ENCODE results near the gene MFGE8. TPM values are rescaled to one million over a fixed set of nuclear protein-coding genes. Genes with fewer than 3 reads are reported as not detected.
A peak's percentile ranks its signal among the peaks of the same experiment; 100 is the strongest.

Gene MFGE8
- total RNA-seq, 2 donors from 2014 or later, result 284 to 598 TPM

- H3K27me3 ChIP-seq (ENCODE audit: control insufficient read depth, insufficient read depth, low read length, poor library complexity, severe bottlenecking), result no peaks in the 10 kb centered on the region
- no peaks in the 10 kb centered on the region for H3K9me3 ChIP-seq (ENCODE audit: control insufficient read depth, low read length)
- Mint-ChIP-seq H3K36me3 (ENCODE audit: low read depth) (peaks cover 68% of the 10 kb centered on the region), H3K27me3 (ENCODE audit: insufficient read depth) (no peaks in the 10 kb centered on the region), H3K4me1 (peaks cover 34% of the 10 kb centered on the region), H3K9me3 (no peaks in the 10 kb centered on the region), H3K27ac (peak overlapping the region; percentile 39), H3K4me3 (no peak overlapping the region)
- no peak overlapping the region for H3K9ac ChIP-seq (ENCODE audit: extremely low read depth, low read length, poor library complexity, severe bottlenecking)
- WGBS, 2 experiments (ENCODE audit: insufficient coverage in 1 of 2, insufficient read length in 1 of 2), result 94 to 98% methylated on average over 9 to 16 of the region's 16 CpGs
- no peaks in the 10 kb centered on the region for H3K4me1 ChIP-seq (ENCODE audit: control insufficient read depth, insufficient read depth, low read length)
- DNase-seq, result no peak
- H3K4me3 ChIP-seq (ENCODE audit: low read length), result no peak overlapping the region
- TF ChIP-seq CTCF (conservative IDR thresholded peaks at IDR 0.05), result no peak
- no peak overlapping the region for H3K27ac ChIP-seq (ENCODE audit: low read depth, low read length)
- peaks cover 51% of the 10 kb centered on the region for H3K36me3 ChIP-seq (ENCODE audit: control insufficient read depth, insufficient read depth, low read length)
These were observed 4.2 kb downstream of the MFGE8 start for GRCh38 chr15:88908697-88909621.

- no peaks in the 10 kb centered on the region for H3K27me3 Mint-ChIP-seq (ENCODE audit: insufficient read depth)
- no peak overlapping the region for H3K27ac Mint-ChIP-seq
- H3K9me3 Mint-ChIP-seq, result no peaks in the 10 kb centered on the region
- Histone ChIP-seq H3K36me3 (ENCODE audit: control insufficient read depth, insufficient read depth, low read length) (peaks cover 55% of the 10 kb centered on the region), H3K27ac (ENCODE audit: low read depth, low read length) (no peak overlapping the region), H3K4me3 (ENCODE audit: low read length) (no peak overlapping the region), H3K4me1 (ENCODE audit: control insufficient read depth, insufficient read depth, low read length) (no peaks in the 10 kb centered on the region), H3K9me3 (ENCODE audit: control insufficient read depth, low read length) (no peaks in the 10 kb centered on the region), H3K9ac (ENCODE audit: extremely low read depth, low read length, poor library complexity, severe bottlenecking) (no peak overlapping the region), H3K27me3 (ENCODE audit: control insufficient read depth, insufficient read depth, low read length, poor library complexity, severe bottlenecking) (no peaks in the 10 kb centered on the region)
- H3K36me3 Mint-ChIP-seq (ENCODE audit: low read depth), result peaks cover 76% of the 10 kb centered on the region
- WGBS, 2 experiments (ENCODE audit: insufficient coverage in 1 of 2, insufficient read length in 1 of 2), result 92 to 94% methylated on average over 6 to 12 of the region's 12 CpGs
- DNase-seq, result no peak
- no peak overlapping the region for H3K4me3 Mint-ChIP-seq
- no peak for TF ChIP-seq CTCF (conservative IDR thresholded peaks at IDR 0.05)
- peaks cover 29% of the 10 kb centered on the region for H3K4me1 Mint-ChIP-seq
These were observed 5.1 kb downstream of the MFGE8 start for GRCh38 chr15:88908123-88908522.

GRCh38 chr15:88907111-88907510, 6.1 kb downstream of the MFGE8 start:
- Histone ChIP-seq H3K36me3 (ENCODE audit: control insufficient read depth, insufficient read depth, low read length) (peaks cover 66% of the 10 kb centered on the region), H3K9ac (ENCODE audit: extremely low read depth, low read length, poor library complexity, severe bottlenecking) (no peak overlapping the region), H3K9me3 (ENCODE audit: control insufficient read depth, low read length) (no peaks in the 10 kb centered on the region), H3K4me3 (ENCODE audit: low read length) (no peak overlapping the region), H3K27ac (ENCODE audit: low read depth, low read length) (no peak overlapping the region), H3K27me3 (ENCODE audit: control insufficient read depth, insufficient read depth, low read length, poor library complexity, severe bottlenecking) (no peaks in the 10 kb centered on the region), H3K4me1 (ENCODE audit: control insufficient read depth, insufficient read depth, low read length) (no peaks in the 10 kb centered on the region)
- H3K9me3 Mint-ChIP-seq, result no peaks in the 10 kb centered on the region
- TF ChIP-seq CTCF (conservative IDR thresholded peaks at IDR 0.05), result no peak
- no peaks in the 10 kb centered on the region for H3K27me3 Mint-ChIP-seq (ENCODE audit: insufficient read depth)
- H3K27ac Mint-ChIP-seq, result no peak overlapping the region
- peaks cover 28% of the 10 kb centered on the region for H3K4me1 Mint-ChIP-seq
- WGBS, 2 experiments (ENCODE audit: insufficient coverage in 1 of 2, insufficient read length in 1 of 2), result 96 to 97% methylated on average over 8 to 14 of the region's 14 CpGs
- no peak for DNase-seq
- peaks cover 86% of the 10 kb centered on the region for H3K36me3 Mint-ChIP-seq (ENCODE audit: low read depth)
- no peak overlapping the region for H3K4me3 Mint-ChIP-seq
